Upper lobe of right lung (tissue), 1 donor: Measurements from ENCODE around the gene NACA2. TPM values are rescaled to one million over a fixed set of nuclear protein-coding genes. Genes with fewer than 3 reads are reported as not detected.
"Not testable (repeated sequence)": the region's sequence is repeated elsewhere in the genome, so short reads cannot be mapped to it uniquely, and the experiment has no call there.

ENCODE experiments used
- ATAC-seq: fragments of 200-7000 bp; cut with Tn5 transposase; one replicate; pipeline ENCODE4 v1.9.1; 2020; ENCODE audit warnings: mild to moderate bottlenecking, moderate library complexity
- DNase-seq: peaks from one replicate; pipeline ENCODE4 v3.0.0-alpha.2; 2020
- H3K27ac ChIP-seq: fragments of 200-600 bp; one replicate; pipeline ENCODE4 v1.8.0; 2022
- H3K27me3 ChIP-seq: fragments of 200-600 bp; one replicate; pipeline ENCODE4 v1.8.0; 2022; ENCODE audit warnings: mild to moderate bottlenecking
- H3K36me3 ChIP-seq: fragments of 200-600 bp; one replicate; pipeline ENCODE4 v1.8.0; 2022
- H3K4me1 ChIP-seq: fragments of 200-600 bp; one replicate; pipeline ENCODE4 v1.8.0; 2022
- H3K4me3 ChIP-seq: fragments of 200-600 bp; one replicate; pipeline ENCODE4 v1.8.0; 2022; ENCODE audit warnings: mild to moderate bottlenecking
- H3K9me3 ChIP-seq: fragments of 200-600 bp; one replicate; pipeline ENCODE4 v1.8.0; 2022
- intact Hi-C: fragments of 100-400 bp; cut with DNase I; formaldehyde crosslinking; loops from one replicate; pipeline ENCODE4 v1.11.0; 2022
- total RNA-seq: library from RNA; stranded (reverse); fragmentation: NEBNext Ultra II Directional; extraction: Animal tissue kit (Norgen Biotek cat#: 25700); gene quantifications from one replicate; pipeline ENCODE4 v1.2.1, GENCODE V29; 2021
- TF ChIP-seq, protein P1 (sequence below): fragments of 200-600 bp; IDR thresholded peaks from one replicate; pipeline ENCODE4 v1.8.0; 2022; ENCODE audit warnings: antibody characterized with exemption
- donor health status: DM: no; HTN: yes; CAD: no; lungs with severe emphysema.

The NACA2 gene
- total RNA-seq, 1 donor from 2014 or later: not detected

DNA sequence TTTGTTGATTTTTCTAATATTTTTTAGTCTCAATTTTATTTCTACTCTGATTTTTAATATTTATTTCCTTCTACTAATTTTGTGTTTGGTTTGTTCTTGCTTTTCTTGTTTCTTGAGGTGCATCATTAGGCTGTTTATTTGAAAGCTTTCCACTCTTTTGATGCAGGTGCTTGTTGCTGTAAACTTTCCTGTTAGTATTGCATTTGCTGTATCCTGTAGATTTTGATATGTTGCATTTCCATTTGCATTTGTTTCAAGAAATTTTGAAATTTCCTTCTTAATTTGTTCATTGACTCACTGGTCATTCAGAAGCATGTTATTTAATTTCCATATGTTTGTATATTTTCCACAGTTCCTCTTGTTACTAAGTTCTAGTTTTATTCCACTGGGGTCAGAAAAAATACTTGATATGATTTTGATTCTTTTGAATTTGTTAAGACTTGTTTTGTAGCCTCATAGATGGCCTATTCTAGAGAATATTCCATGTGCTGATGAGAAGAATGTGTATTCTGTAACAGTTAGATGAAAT, 43.1 kb upstream of the NACA2 start:
- no peak for ATAC-seq
- H3K36me3 ChIP-seq: no peaks in the 10 kb centered on the region
- DNase-seq: no peak
- no peaks in the 10 kb centered on the region for H3K4me1 ChIP-seq
- TF ChIP-seq, protein P1, sequence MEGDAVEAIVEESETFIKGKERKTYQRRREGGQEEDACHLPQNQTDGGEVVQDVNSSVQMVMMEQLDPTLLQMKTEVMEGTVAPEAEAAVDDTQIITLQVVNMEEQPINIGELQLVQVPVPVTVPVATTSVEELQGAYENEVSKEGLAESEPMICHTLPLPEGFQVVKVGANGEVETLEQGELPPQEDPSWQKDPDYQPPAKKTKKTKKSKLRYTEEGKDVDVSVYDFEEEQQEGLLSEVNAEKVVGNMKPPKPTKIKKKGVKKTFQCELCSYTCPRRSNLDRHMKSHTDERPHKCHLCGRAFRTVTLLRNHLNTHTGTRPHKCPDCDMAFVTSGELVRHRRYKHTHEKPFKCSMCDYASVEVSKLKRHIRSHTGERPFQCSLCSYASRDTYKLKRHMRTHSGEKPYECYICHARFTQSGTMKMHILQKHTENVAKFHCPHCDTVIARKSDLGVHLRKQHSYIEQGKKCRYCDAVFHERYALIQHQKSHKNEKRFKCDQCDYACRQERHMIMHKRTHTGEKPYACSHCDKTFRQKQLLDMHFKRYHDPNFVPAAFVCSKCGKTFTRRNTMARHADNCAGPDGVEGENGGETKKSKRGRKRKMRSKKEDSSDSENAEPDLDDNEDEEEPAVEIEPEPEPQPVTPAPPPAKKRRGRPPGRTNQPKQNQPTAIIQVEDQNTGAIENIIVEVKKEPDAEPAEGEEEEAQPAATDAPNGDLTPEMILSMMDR: no peak
- intact Hi-C loops: no loop called here
- no peak overlapping the region for H3K4me3 ChIP-seq
- H3K9me3 ChIP-seq: no peaks in the 10 kb centered on the region
- no peak overlapping the region for H3K27ac ChIP-seq
- H3K27me3 ChIP-seq: peaks cover under 1% of the 10 kb centered on the region

DNA sequence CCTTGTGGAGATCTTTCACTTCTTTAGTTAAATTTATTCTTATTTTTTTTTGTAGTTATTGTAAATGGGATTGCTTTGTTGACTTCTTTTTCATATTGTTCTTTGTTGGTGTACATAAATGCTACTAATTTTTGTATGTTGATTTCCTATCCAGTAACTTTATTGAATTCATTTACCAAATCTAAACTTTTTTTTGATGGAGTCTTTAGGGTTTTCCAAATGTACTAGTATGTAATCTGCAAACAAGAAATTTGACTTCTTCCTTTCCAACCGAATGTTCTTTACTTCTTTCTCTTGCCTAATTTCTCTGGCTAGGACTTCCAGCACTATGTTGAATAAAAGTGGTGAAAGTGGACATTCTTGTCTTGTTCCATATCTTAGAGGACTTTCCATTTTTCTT, 41.8 kb upstream of the NACA2 start:
- DNase-seq (no peak), ATAC-seq (no peak)
- TF ChIP-seq, protein P1: no peak
- H3K27ac ChIP-seq: no peak overlapping the region
- intact Hi-C loops: no loop called here
- no peaks in the 10 kb centered on the region for H3K4me1 ChIP-seq
- H3K4me3 ChIP-seq: no peak overlapping the region
- no peaks in the 10 kb centered on the region for H3K9me3 ChIP-seq
- H3K36me3 ChIP-seq: no peaks in the 10 kb centered on the region
- no peaks in the 10 kb centered on the region for H3K27me3 ChIP-seq

DNA sequence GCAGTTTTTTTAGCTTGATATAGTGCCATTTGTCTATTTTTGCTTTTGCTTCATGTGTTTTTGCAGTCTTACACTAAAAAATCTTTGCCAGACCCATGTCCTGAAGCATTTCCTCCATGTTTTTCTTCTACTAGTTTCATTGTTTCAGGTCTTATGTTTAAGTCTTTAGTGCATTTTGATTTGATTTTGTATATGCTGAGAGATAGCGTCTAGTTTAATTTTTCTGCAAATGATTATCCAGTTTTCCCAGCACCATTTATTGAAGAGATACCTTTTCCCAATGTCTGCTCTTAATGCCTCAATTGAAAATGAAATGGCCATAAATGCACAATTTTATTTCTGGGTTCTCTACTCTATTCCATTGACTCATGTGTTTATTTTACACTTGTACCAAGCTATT, 40.8 kb upstream of the NACA2 start:
- Histone ChIP-seq H3K9me3 (no peaks in the 10 kb centered on the region), H3K36me3 (no peaks in the 10 kb centered on the region), H3K4me1 (no peaks in the 10 kb centered on the region), H3K4me3 (no peak overlapping the region), H3K27ac (no peak overlapping the region), H3K27me3 (no peaks in the 10 kb centered on the region)
- TF ChIP-seq, protein P1: no peak
- ATAC-seq (no peak), DNase-seq (no peak)
- intact Hi-C loops: no loop called here

DNA sequence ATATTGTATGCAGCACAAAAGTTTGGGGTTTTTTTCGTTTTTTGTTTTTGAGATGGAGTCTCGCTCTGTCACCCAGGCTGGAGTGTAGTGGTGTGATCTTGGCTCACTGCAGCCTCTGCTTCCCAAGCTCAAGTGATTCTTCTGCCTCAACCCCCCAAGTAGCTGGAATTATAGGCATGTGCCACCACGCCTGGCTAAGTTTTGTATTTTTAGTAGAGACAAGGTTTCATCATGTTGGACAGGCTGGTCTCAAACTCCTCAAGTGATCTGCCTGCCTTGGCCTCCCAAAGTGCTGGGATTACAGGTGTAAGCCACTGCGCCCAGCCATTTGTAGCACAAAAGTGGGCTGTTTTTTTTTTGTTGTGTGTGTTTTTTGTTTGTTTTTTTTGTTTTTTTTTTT, 37.1 kb upstream of the NACA2 start:
- ATAC-seq, intact Hi-C loops, DNase-seq: not testable (repeated sequence)

DNA sequence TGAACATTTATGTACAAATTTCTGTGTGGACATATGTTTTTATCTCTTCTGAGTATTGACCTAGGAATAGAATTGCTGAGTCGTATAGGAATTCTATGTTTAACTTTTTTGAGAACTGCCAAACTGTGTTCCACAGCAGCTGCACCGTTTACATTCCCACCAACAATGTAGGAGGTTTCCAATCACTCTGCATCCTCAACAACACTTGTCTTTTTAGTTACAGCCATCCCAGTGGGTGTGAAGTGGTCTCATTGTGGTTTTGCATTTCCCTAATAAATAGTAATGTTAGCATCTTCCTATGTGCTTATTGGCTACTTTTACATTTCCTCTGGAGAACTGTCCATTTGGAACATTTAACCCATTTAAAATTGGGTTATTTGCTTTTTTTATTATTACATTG, 36.6 kb upstream of the NACA2 start:
- Histone ChIP-seq H3K4me3 (no peak overlapping the region), H3K36me3 (no peaks in the 10 kb centered on the region), H3K27ac (no peak overlapping the region), H3K9me3 (no peaks in the 10 kb centered on the region), H3K27me3 (no peaks in the 10 kb centered on the region), H3K4me1 (no peaks in the 10 kb centered on the region)
- DNase-seq: no peak
- intact Hi-C loops: no loop called here
- ATAC-seq: no peak
- TF ChIP-seq, protein P1: no peak

More for the DNA sequence above, 37.1 kb upstream of the NACA2 start:
- not testable (repeated sequence) for H3K36me3 ChIP-seq, H3K9me3 ChIP-seq, H3K4me3 ChIP-seq, H3K27ac ChIP-seq, H3K27me3 ChIP-seq, H3K4me1 ChIP-seq

DNA sequence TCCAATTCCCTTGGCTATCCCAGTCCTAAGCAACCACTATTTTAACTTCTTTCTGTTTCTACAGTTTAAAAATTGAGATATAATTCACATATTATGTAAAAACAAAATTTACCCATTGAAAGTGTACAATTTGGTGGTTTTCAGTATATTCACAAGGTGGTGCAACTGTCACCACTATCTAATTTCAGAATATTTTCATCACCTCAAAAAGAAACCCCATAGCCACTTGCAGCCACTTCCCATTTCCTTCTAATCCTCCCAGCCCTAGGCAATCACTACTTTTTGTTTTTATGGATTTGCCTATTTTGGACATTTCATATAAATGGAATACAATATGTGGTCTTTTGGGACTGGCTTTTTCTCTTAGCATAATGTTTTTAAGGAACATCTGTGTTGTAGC, 36.1 kb upstream of the NACA2 start:
- no peak for DNase-seq

More for the DNA sequence above, 36.1 kb upstream of the NACA2 start:
- TF ChIP-seq, protein P1: no peak
- H3K4me1 ChIP-seq: no peaks in the 10 kb centered on the region
- no peak for ATAC-seq
- no peak overlapping the region for H3K27ac ChIP-seq
- H3K4me3 ChIP-seq: no peak overlapping the region
- no peaks in the 10 kb centered on the region for H3K36me3 ChIP-seq
- H3K27me3 ChIP-seq: no peaks in the 10 kb centered on the region
- no peaks in the 10 kb centered on the region for H3K9me3 ChIP-seq
- intact Hi-C loops: no loop called here
